ENCODE data around the gene FAM47B.

FAM47B gene

GRCh38 chrX:34942496-34942895 is at the start of gene FAM47B:
FAM47B (plus strand) TSS chrX:34942796; CDS start chrX:34942832, 36 bp downstream.
- no peak for TF ChIP-seq ZNF274 (IDR thresholded peaks at IDR 0.05; ENCODE audit: low read depth, low read length)
- H3K4me3 ChIP-seq (ENCODE audit: low read length): no peak within 1 kb of the TSS

GRCh38 chrX:34893741-34894140 is 48.9 kb upstream of the FAM47B start:
- no peak overlapping the region for H3K4me3 ChIP-seq (ENCODE audit: low read length)
- no peak for TF ChIP-seq ZNF274 (IDR thresholded peaks at IDR 0.05; ENCODE audit: low read depth, low read length)

GRCh38 chrX:34900691-34901090 is 41.9 kb upstream of the FAM47B start:
- no peak overlapping the region for H3K4me3 ChIP-seq (ENCODE audit: low read length)
- no peak for TF ChIP-seq ZNF274 (IDR thresholded peaks at IDR 0.05; ENCODE audit: low read depth, low read length)

- no peak for TF ChIP-seq ZNF274 (IDR thresholded peaks at IDR 0.05; ENCODE audit: low read depth, low read length)
- H3K4me3 ChIP-seq (ENCODE audit: low read length): no peak overlapping the region
Measured at GRCh38 chrX:34901761-34902160, 40.8 kb upstream of the FAM47B start.

- no peak overlapping the region for H3K4me3 ChIP-seq (ENCODE audit: low read length)
- no peak for TF ChIP-seq ZNF274 (IDR thresholded peaks at IDR 0.05; ENCODE audit: low read depth, low read length)
Measured at GRCh38 chrX:34903316-34903715, 39.3 kb upstream of the FAM47B start.

- no peak overlapping the region for H3K4me3 ChIP-seq (ENCODE audit: low read length)
- TF ChIP-seq ZNF274 (IDR thresholded peaks at IDR 0.05; ENCODE audit: low read depth, low read length): no peak
Measured at GRCh38 chrX:34909151-34909550, 33.4 kb upstream of the FAM47B start.

GRCh38 chrX:34915463-34916225 is 27.0 kb upstream of the FAM47B start:
- TF ChIP-seq ZNF274 (IDR thresholded peaks at IDR 0.05; ENCODE audit: low read depth, low read length): no peak
- H3K4me3 ChIP-seq (ENCODE audit: low read length): no peak overlapping the region

- no peak for TF ChIP-seq ZNF274 (IDR thresholded peaks at IDR 0.05; ENCODE audit: low read depth, low read length)
- no peak overlapping the region for H3K4me3 ChIP-seq (ENCODE audit: low read length)
Measured at GRCh38 chrX:34917146-34917545, 25.4 kb upstream of the FAM47B start.

GRCh38 chrX:34918091-34918736 is 24.4 kb upstream of the FAM47B start:
- H3K4me3 ChIP-seq (ENCODE audit: low read length): no peak overlapping the region
- TF ChIP-seq ZNF274 (IDR thresholded peaks at IDR 0.05; ENCODE audit: low read depth, low read length): no peak

- no peak overlapping the region for H3K4me3 ChIP-seq (ENCODE audit: low read length)
- TF ChIP-seq ZNF274 (IDR thresholded peaks at IDR 0.05; ENCODE audit: low read depth, low read length): no peak
Measured at GRCh38 chrX:34918856-34919255, 23.7 kb upstream of the FAM47B start.

- no peak for TF ChIP-seq ZNF274 (IDR thresholded peaks at IDR 0.05; ENCODE audit: low read depth, low read length)
- no peak overlapping the region for H3K4me3 ChIP-seq (ENCODE audit: low read length)
Measured at GRCh38 chrX:34927866-34928265, 14.7 kb upstream of the FAM47B start.

- TF ChIP-seq ZNF274 (IDR thresholded peaks at IDR 0.05; ENCODE audit: low read depth, low read length): no peak
Measured at GRCh38 chrX:34943235-34943634, 639 bp downstream of the FAM47B start.

GRCh38 chrX:34956916-34957315 is 14.3 kb downstream of the FAM47B start:
- TF ChIP-seq ZNF274 (IDR thresholded peaks at IDR 0.05; ENCODE audit: low read depth, low read length): no peak
- no peak overlapping the region for H3K4me3 ChIP-seq (ENCODE audit: low read length)

More at GRCh38 chrX:34943235-34943634, 639 bp downstream of the FAM47B start:
- no peak overlapping the region for H3K4me3 ChIP-seq (ENCODE audit: low read length)

GRCh38 chrX:34961662-34962061 is 19.1 kb downstream of the FAM47B start:
- H3K4me3 ChIP-seq (ENCODE audit: low read length): no peak overlapping the region
- TF ChIP-seq ZNF274 (IDR thresholded peaks at IDR 0.05; ENCODE audit: low read depth, low read length): no peak

- TF ChIP-seq ZNF274 (IDR thresholded peaks at IDR 0.05; ENCODE audit: low read depth, low read length): no peak
Measured at GRCh38 chrX:34972206-34972605, 29.6 kb downstream of the FAM47B start.

More at GRCh38 chrX:34972206-34972605, 29.6 kb downstream of the FAM47B start:
- no peak overlapping the region for H3K4me3 ChIP-seq (ENCODE audit: low read length)
